BLaER1 (cell line): ENCODE data around the gene UGT1A1.
"Not testable (repeated sequence)": the region's sequence is repeated elsewhere in the genome, so short reads cannot be mapped to it uniquely, and the experiment has no call there.

Source experiments
- H3K27ac ChIP-seq: shearing (Covaris generic); formaldehyde crosslinking; 2 replicates; pipeline ENCODE4 v1.8.1; 2022
- H3K27me3 ChIP-seq: shearing (Covaris generic); formaldehyde crosslinking; 2 replicates; pipeline ENCODE4 v1.8.1; 2022
- H3K36me3 ChIP-seq: shearing (Covaris generic); formaldehyde crosslinking; 2 replicates; pipeline ENCODE4 v1.8.1; 2022
- H3K4me1 ChIP-seq: shearing (Covaris generic); formaldehyde crosslinking; 2 replicates; pipeline ENCODE4 v1.8.1; 2022
- H3K4me2 ChIP-seq: shearing (Covaris generic); formaldehyde crosslinking; 2 replicates; pipeline ENCODE4 v1.8.1; 2022
- H3K4me3 ChIP-seq: shearing (Covaris generic); formaldehyde crosslinking; 2 replicates; pipeline ENCODE4 v1.8.1; 2022
- H3K9ac ChIP-seq: shearing (Covaris generic); formaldehyde crosslinking; 2 replicates; pipeline ENCODE4 v1.8.1; 2022
- H3K9me3 ChIP-seq: shearing (Covaris generic); formaldehyde crosslinking; 2 replicates; pipeline ENCODE4 v1.8.1; 2022
- H4K20me1 ChIP-seq: shearing (Covaris generic); formaldehyde crosslinking; 2 replicates; pipeline ENCODE4 v1.8.1; 2022
- Cebpa-rat ChIP-seq: shearing (Covaris generic); IDR thresholded peaks from 2 replicates; pipeline ENCODE4 v1.8.1; 2022

Gene UGT1A1

DNA sequence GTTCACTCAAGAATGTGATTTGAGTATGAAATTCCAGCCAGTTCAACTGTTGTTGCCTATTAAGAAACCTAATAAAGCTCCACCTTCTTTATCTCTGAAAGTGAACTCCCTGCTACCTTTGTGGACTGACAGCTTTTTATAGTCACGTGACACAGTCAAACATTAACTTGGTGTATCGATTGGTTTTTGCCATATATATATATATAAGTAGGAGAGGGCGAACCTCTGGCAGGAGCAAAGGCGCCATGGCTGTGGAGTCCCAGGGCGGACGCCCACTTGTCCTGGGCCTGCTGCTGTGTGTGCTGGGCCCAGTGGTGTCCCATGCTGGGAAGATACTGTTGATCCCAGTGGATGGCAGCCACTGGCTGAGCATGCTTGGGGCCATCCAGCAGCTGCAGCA, at the start of gene UGT1A1:
UGT1A1 (plus strand) TSS at position 228 of the 400 bp plus-strand sequence; CDS start at position 246, 18 bp downstream.
- H3K9ac ChIP-seq: no peak within 1 kb of the TSS
- H4K20me1 ChIP-seq: no peaks in the 10 kb centered on the region
- no peak within 1 kb of the TSS for H3K27ac ChIP-seq
- H3K4me3 ChIP-seq: no peak within 1 kb of the TSS
- H3K27me3 ChIP-seq: no peaks in the 10 kb centered on the region
- H3K4me1 ChIP-seq: no peaks in the 10 kb centered on the region
- no peaks in the 10 kb centered on the region for H3K36me3 ChIP-seq
- peaks cover 2% of the 10 kb centered on the region; the same call in 1 of the 2 replicates for H3K9me3 ChIP-seq
- no peak within 1 kb of the TSS for H3K4me2 ChIP-seq
- TF ChIP-seq Cebpa-rat: no peak

DNA sequence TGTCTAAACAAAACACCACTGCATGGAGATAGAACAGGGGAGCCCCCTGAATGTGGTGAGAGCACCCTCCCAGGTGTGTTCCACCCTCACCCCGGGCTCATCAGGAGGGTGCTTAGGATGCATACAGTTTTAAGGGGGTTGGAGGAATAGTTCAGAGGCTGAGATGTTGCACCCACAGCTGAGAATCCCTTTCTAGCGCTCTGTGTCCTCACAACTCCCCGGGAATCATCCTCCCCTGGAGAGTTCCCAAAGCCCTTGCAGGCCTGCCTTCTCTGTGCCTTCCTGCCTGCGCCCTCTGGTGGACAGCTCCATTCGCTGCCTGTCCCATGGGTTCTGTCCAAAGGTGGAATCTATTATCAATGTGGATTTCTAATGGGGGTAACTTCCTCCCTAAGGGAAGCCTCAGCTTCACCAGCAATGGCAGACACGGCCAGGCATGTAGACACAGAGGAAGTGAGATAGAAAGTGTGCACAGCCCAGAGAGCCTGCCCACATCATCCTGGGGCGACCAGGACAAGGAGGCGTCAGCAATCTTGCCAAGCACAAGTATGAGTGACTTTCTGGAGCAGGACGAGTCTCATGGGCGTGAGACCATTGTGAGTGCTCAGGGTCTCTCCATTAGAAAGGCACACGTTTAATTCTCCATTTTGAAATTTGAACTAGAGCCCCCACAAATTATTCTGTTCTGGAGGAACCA, 48.6 kb upstream of the UGT1A1 start:
- H3K27me3 ChIP-seq: no peaks in the 10 kb centered on the region
- H3K9me3 ChIP-seq: no peaks in the 10 kb centered on the region
- H3K4me3 ChIP-seq: no peak overlapping the region
- no peaks in the 10 kb centered on the region for H3K4me1 ChIP-seq
- H3K9ac ChIP-seq: no peak overlapping the region
- no peak overlapping the region for H3K4me2 ChIP-seq
- H3K27ac ChIP-seq: no peak overlapping the region
- no peaks in the 10 kb centered on the region for H4K20me1 ChIP-seq
- H3K36me3 ChIP-seq: no peaks in the 10 kb centered on the region
- TF ChIP-seq Cebpa-rat: no peak

DNA sequence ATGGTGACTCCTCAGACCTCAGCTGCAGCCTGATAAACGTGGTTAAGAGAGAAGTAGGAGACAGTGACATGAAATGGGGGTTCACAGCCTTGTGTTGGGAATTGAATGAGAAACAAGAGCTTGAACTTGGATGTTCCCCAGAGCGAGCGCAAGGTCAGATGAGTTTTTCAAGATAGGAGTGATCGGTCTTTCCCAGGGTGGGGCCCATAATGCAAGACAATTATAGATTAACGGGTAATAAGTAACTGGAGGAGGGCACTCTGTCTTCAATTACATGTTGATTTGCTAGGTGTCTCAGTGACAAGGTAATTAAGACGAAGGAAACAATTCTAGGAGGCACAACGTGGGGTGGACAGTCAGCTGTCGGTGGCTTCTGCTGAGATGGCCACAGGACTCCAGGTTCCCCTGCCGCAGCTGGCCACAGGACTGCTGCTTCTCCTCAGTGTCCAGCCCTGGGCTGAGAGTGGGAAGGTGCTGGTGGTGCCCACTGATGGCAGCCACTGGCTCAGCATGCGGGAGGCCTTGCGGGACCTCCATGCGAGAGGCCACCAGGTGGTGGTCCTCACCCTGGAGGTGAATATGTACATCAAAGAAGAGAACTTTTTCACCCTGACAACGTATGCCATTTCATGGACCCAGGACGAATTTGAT, 47.3 kb upstream of the UGT1A1 start, which contains the start of gene UGT1A5:
UGT1A5 (plus strand) TSS at position 297 of the 651 bp plus-strand sequence; CDS start at position 382, 85 bp downstream.
- Histone ChIP-seq H3K9me3 (no peaks in the 10 kb centered on the region), H3K4me2 (no peak within 1 kb of the TSS), H3K36me3 (no peaks in the 10 kb centered on the region), H3K4me3 (no peak within 1 kb of the TSS), H3K27ac (no peak within 1 kb of the TSS), H4K20me1 (no peaks in the 10 kb centered on the region), H3K27me3 (no peaks in the 10 kb centered on the region), H3K4me1 (no peaks in the 10 kb centered on the region), H3K9ac (no peak within 1 kb of the TSS)
- TF ChIP-seq Cebpa-rat: no peak

DNA sequence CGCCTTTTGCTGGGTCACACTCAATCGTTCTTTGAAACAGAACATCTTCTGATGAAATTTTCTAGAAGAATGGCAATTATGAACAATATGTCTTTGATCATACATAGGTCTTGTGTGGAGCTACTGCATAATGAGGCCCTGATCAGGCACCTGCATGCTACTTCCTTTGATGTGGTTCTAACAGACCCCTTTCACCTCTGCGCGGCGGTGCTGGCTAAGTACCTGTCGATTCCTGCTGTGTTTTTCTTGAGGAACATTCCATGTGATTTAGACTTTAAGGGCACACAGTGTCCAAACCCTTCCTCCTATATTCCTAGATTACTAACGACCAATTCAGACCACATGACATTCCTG, 46.8 kb upstream of the UGT1A1 start:
- H3K27ac ChIP-seq: no peak overlapping the region
- TF ChIP-seq Cebpa-rat: no peak
- H3K9ac ChIP-seq: no peak overlapping the region
- H4K20me1 ChIP-seq: no peaks in the 10 kb centered on the region
- H3K4me3 ChIP-seq: no peak overlapping the region
- H3K4me1 ChIP-seq: no peaks in the 10 kb centered on the region
- no peaks in the 10 kb centered on the region for H3K9me3 ChIP-seq
- H3K36me3 ChIP-seq: no peaks in the 10 kb centered on the region
- no peaks in the 10 kb centered on the region for H3K27me3 ChIP-seq
- no peak overlapping the region for H3K4me2 ChIP-seq

DNA sequence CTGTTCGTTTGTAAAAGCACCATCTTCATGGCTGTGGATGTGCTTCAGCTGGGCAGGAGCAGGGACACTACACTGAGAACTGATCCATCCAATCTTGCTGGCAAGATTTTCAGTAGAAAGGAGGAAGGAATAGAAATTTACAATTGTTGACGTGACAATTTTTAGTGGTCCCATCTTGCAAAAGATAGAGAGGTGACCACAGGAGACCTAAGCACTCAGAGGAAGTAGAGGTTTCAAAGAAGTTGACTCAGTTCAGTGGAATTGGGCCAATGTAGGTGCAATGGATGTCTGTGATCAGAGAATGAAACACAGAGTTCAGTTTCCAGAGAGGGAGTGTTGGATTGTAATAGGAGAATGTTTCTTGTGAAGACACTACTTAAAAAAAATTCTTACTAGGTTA, 45.9 kb upstream of the UGT1A1 start:
- no peak overlapping the region for H3K4me2 ChIP-seq
- no peak for TF ChIP-seq Cebpa-rat
- no peaks in the 10 kb centered on the region for H3K4me1 ChIP-seq
- no peaks in the 10 kb centered on the region for H4K20me1 ChIP-seq
- no peak overlapping the region for H3K9ac ChIP-seq
- no peak overlapping the region for H3K4me3 ChIP-seq
- no peaks in the 10 kb centered on the region for H3K27me3 ChIP-seq
- no peak overlapping the region for H3K27ac ChIP-seq
- no peaks in the 10 kb centered on the region for H3K36me3 ChIP-seq
- no peaks in the 10 kb centered on the region for H3K9me3 ChIP-seq

DNA sequence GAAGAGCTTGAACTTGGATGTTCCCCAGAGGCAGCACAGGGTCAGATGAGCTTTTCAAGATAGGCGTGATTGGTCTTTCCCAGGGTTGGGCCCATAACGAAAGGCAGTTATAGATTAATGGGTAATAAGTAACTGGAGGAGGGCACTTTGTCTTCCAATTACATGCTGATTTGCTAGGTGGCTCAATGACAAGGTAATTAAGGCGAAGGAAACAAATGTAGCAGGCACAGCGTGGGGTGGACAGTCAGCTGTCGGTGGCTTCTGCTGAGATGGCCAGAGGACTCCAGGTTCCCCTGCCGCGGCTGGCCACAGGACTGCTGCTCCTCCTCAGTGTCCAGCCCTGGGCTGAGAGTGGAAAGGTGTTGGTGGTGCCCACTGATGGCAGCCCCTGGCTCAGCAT, 41.5 kb upstream of the UGT1A1 start, which contains the start of gene UGT1A4:
UGT1A4 (plus strand) TSS at position 185 of the 400 bp plus-strand sequence; CDS start at position 270, 85 bp downstream.
- Histone ChIP-seq H3K4me2 (no peak within 1 kb of the TSS), H3K4me1 (no peaks in the 10 kb centered on the region), H3K36me3 (no peaks in the 10 kb centered on the region), H3K9ac (no peak within 1 kb of the TSS), H3K9me3 (no peaks in the 10 kb centered on the region), H3K27me3 (no peaks in the 10 kb centered on the region), H3K27ac (no peak within 1 kb of the TSS), H4K20me1 (no peaks in the 10 kb centered on the region), H3K4me3 (no peak within 1 kb of the TSS)
- no peak for TF ChIP-seq Cebpa-rat

DNA sequence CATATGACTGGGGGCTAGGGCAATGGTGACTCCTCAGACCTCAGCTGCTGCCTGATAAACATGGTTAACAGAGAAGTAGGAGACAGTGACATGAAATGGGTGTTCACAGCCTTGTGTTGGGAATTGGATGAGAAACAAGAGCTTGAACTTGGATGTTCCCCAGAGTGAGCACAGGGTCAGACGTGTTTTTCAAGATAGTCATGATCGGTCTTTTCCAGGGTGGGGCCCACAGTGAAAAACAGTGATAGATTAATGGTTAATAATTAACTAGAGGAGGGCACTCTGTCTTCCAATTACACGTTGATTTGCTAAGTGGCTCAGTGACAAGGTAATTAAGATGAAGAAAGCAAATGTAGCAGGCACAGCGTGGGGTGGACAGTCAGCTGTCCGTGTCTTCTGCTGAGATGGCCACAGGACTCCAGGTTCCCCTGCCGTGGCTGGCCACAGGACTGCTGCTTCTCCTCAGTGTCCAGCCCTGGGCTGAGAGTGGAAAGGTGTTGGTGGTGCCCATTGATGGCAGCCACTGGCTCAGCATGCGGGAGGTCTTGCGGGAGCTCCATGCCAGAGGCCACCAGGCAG, 31.3 kb upstream of the UGT1A1 start, which contains the start of gene UGT1A3:
UGT1A3 (plus strand) TSS at position 320 of the 579 bp plus-strand sequence; CDS start at position 405, 85 bp downstream.
- no peak for TF ChIP-seq Cebpa-rat
- Histone ChIP-seq H3K4me1 (no peaks in the 10 kb centered on the region), H3K4me2 (no peak within 1 kb of the TSS), H3K9ac (no peak within 1 kb of the TSS), H4K20me1 (no peaks in the 10 kb centered on the region), H3K27me3 (no peaks in the 10 kb centered on the region), H3K9me3 (no peaks in the 10 kb centered on the region), H3K4me3 (no peak within 1 kb of the TSS), H3K36me3 (no peaks in the 10 kb centered on the region), H3K27ac (no peak within 1 kb of the TSS)

DNA sequence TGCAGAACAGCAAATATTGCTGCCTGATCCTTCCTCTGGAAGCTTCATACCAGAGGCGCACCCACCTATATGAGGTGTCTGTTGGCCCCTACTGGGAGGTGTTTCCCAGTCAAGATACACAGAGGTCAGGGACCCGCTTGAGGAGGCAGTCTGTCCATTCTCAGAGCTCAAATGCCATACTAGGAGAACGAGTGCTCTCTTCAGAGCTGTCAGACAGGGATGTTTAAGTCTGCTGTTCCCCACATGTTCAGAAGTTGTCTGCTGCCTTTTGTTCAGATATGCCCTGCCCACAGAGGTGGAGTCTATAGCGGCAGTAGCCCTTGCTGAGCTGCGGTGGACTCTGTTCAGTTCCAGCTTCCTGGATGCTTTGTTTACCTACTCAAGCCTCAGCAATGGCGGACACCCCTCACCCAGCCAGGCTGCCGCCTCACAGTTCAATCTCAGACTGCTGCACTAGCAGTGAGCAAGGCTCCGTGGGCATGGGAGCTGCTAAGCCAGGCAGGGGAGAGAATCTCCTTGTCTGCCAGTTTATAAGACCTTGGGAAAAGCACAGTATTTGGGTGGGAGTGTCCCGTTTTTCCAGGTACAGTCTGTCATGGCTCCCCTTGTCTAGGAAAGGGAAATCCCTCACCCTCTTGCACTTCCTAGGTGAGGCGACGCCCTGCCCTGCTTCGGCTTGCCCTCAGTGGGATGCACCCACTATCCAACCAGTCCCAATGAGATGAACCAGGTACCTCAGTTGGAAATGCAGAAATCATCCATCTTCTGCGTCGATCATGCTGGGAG, 23.0 kb upstream of the UGT1A1 start:
- not testable (repeated sequence) for H4K20me1 ChIP-seq

DNA sequence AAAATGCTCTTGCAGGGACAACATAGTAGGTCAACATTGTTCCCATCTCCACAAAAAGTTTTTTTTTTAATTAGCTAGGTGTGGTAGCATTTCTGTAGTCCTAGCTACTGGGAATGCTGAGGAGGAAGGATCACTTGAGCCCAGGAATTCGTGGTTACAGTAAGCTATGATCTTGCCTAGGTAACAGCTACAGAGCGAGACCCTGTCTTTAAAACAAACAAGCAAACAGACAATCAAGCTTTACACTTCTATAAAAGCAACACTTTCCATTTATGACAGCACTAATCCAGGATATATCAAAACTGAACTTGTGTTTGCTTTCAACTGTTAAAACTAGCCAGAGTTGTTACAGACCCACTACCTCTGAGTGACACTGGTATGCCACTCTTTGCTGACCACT, 19.2 kb upstream of the UGT1A1 start:
- H4K20me1 ChIP-seq: no peaks in the 10 kb centered on the region
- no peak overlapping the region for H3K4me2 ChIP-seq
- H3K4me3 ChIP-seq: no peak overlapping the region
- no peak for TF ChIP-seq Cebpa-rat
- H3K4me1 ChIP-seq: no peaks in the 10 kb centered on the region
- 0 out of 2 replicates have a peak, but pooled peaks cover 4% of the 10 kb centered on the region for H3K9me3 ChIP-seq
- no peaks in the 10 kb centered on the region for H3K36me3 ChIP-seq
- H3K27ac ChIP-seq: no peak overlapping the region
- H3K27me3 ChIP-seq: no peaks in the 10 kb centered on the region
- no peak overlapping the region for H3K9ac ChIP-seq

More for the DNA sequence above, 23.0 kb upstream of the UGT1A1 start:
- not testable (repeated sequence) for H3K4me1 ChIP-seq, H3K4me2 ChIP-seq, H3K27ac ChIP-seq, H3K4me3 ChIP-seq, H3K36me3 ChIP-seq, H3K27me3 ChIP-seq, H3K9me3 ChIP-seq, H3K9ac ChIP-seq
